Panc1 (cell line): Measurements from ENCODE around the gene TLR10. TPM values are rescaled to one million over a fixed set of nuclear protein-coding genes. Genes with fewer than 3 reads are reported as not detected.

Experiments used
- ATAC-seq: fragments of 200-7000 bp; cut with Tn5 transposase; 2 replicates; pipeline ENCODE4 v1.9.1; 2020; ENCODE audit warnings: mild to moderate bottlenecking, moderate library complexity
- BruUV-seq: library from RNA; stranded (reverse); fragments of 400-500 nt; replicated peaks from 2 replicates; lab custom pipeline; 2021; lab: Mats Ljungman, UMichigan
- CTCF ChIA-PET: fragments of 300-600 bp; sonication (Branson Sonifier 250); formaldehyde crosslinking; loops from one replicate; lab custom pipeline; 2022; ENCODE audit warnings: antibody characterized with exemption; lab: Charles Lee
- POLR2A ChIA-PET: fragments of 300-600 bp; sonication (Branson Sonifier 250); formaldehyde crosslinking; loops from one replicate; lab custom pipeline; 2022; ENCODE audit warnings: antibody characterized with exemption; lab: Charles Lee
- DNase-seq: peaks from one replicate; pipeline ENCODE4 v3.0.0-alpha.2; 2010; ENCODE audit warnings: low read depth, low spot score
- H3K27ac ChIP-seq: 2 replicates; pipeline ENCODE4 v1.5.1; 2011; ENCODE audit warnings: mild to moderate bottlenecking, low read length, inconsistent platforms
- H3K27me3 ChIP-seq: fragments of 200-500 bp; sonication (Bioruptor generic); 2 replicates; pipeline ENCODE4 v1.6.0; 2014; ENCODE audit warnings: low read length, inconsistent platforms; ENCODE audit not compliant: control insufficient read depth, insufficient read depth
- H3K36me3 ChIP-seq: fragments of 200-500 bp; sonication (Bioruptor generic); 2 replicates; pipeline ENCODE4 v1.5.1; 2014; ENCODE audit warnings: inconsistent platforms, mild to moderate bottlenecking, low read length, moderate library complexity; ENCODE audit not compliant: control insufficient read depth, insufficient read depth
- H3K4me1 ChIP-seq: 2 replicates; pipeline ENCODE4 v1.5.1; 2011; ENCODE audit warnings: inconsistent platforms, mild to moderate bottlenecking, low read length, moderate library complexity; ENCODE audit not compliant: control insufficient read depth, insufficient read depth
- H3K4me3 ChIP-seq, 2 experiments: 2 replicates each; pipeline ENCODE4 v1.5.1; 2011 to 2012; ENCODE audit warnings: low read depth in 2 of 2, low read length in 2 of 2, mild to moderate bottlenecking in 2 of 2, inconsistent platforms in 1 of 2, moderate library complexity in 1 of 2
- H3K9me3 ChIP-seq: fragments of 200-500 bp; sonication (Bioruptor generic); 2 replicates; pipeline ENCODE4 v1.5.1; 2014; ENCODE audit warnings: low read depth, mild to moderate bottlenecking, inconsistent platforms, low read length, moderate library complexity; ENCODE audit not compliant: control insufficient read depth, insufficient read depth
- POLR2AphosphoS5 ChIP-seq: IDR thresholded peaks from 2 replicates; pipeline ENCODE4 v1.6.1; 2012; ENCODE audit warnings: mild to moderate bottlenecking, low read depth, low read length, moderate library complexity
- SIN3A ChIP-seq: IDR thresholded peaks from 2 replicates; pipeline ENCODE4 v1.6.1; 2012; ENCODE audit warnings: low read depth, mild to moderate bottlenecking, low read length, moderate library complexity, borderline replicate concordance; ENCODE audit not compliant: insufficient read depth
- TCF7L2 ChIP-seq: IDR thresholded peaks from 2 replicates; pipeline ENCODE4 v1.6.1; 2011; ENCODE audit warnings: mild to moderate bottlenecking, low read depth, low read length, inconsistent platforms
- in situ Hi-C: cut with HindIII; loops from 2 replicates; pipeline ENCODE4 v1.10.0; 2016; ENCODE audit warnings: low sequenced_read_pairs, low pct_unique_long_range_greater_than_20kb
- intact Hi-C: fragments of 100-400 bp; cut with micrococcal nuclease; formaldehyde crosslinking; loops from one replicate; pipeline ENCODE4 v1.10.0; 2022; ENCODE audit not compliant: unreplicated experiment
- total RNA-seq: library from RNA; stranded (reverse); gene quantifications from one replicate; pipeline ENCODE4 v1.2.1, GENCODE V29; 2021; ENCODE audit not compliant: unreplicated experiment
- TF ChIP-seq, protein P1 (sequence below), 2 experiments: IDR thresholded peaks; 2 replicates each; pipeline ENCODE4 v1.6.1; 2011 to 2012; ENCODE audit warnings: low read depth in 2 of 2, control low read depth in 1 of 2, low read length in 1 of 2, mild to moderate bottlenecking in 1 of 2, moderate library complexity in 1 of 2; ENCODE audit not compliant: insufficient read depth in 1 of 2
- TF ChIP-seq, protein P2 (sequence below): fragments of 450-650 bp; IDR thresholded peaks from 2 replicates; pipeline ENCODE4 v1.5.1; 2017; ENCODE audit warnings: mild to moderate bottlenecking

Gene TLR10
- total RNA-seq, 1 experiment from 2014 or later = 0.05 TPM

DNA sequence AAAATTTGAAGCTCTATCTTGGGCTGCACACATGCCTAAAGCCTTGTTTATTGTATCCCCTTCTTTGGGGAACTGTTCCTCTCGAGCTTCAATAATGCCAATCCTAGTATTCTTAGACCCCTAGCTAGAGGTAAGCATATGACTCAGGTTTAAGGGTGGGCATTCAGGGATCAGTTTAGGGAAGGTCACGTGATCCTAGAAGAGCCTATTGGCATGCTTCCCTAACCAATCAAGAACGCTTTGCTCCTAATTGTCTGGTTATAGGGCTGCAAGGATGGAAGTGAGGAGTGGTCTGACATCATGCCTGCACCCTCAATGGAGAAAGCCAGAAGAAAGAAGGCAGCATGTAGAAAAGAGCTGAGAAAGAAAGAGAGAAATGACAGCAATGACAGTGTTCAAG lies 46.9 kb downstream of the TLR10 start:
- DNase-seq = no peak
- POLR2A ChIA-PET = interaction anchor here (0.7 kb wide), 1 partner anchor 672 kb away, joined by 14 read pairs; no protein-coding TSS in a partner anchor
- intact Hi-C loops (no loop called here), in situ Hi-C loops (no loop called here)
- H3K27me3 ChIP-seq = no peaks in the 10 kb centered on the region
- H3K27ac ChIP-seq = no peak overlapping the region
- H3K4me3 ChIP-seq = no peak overlapping the region
- no peak for TF ChIP-seq TCF7L2
- no peak for TF ChIP-seq POLR2AphosphoS5
- TF ChIP-seq SIN3A = no peak
- TF ChIP-seq, protein P1, sequence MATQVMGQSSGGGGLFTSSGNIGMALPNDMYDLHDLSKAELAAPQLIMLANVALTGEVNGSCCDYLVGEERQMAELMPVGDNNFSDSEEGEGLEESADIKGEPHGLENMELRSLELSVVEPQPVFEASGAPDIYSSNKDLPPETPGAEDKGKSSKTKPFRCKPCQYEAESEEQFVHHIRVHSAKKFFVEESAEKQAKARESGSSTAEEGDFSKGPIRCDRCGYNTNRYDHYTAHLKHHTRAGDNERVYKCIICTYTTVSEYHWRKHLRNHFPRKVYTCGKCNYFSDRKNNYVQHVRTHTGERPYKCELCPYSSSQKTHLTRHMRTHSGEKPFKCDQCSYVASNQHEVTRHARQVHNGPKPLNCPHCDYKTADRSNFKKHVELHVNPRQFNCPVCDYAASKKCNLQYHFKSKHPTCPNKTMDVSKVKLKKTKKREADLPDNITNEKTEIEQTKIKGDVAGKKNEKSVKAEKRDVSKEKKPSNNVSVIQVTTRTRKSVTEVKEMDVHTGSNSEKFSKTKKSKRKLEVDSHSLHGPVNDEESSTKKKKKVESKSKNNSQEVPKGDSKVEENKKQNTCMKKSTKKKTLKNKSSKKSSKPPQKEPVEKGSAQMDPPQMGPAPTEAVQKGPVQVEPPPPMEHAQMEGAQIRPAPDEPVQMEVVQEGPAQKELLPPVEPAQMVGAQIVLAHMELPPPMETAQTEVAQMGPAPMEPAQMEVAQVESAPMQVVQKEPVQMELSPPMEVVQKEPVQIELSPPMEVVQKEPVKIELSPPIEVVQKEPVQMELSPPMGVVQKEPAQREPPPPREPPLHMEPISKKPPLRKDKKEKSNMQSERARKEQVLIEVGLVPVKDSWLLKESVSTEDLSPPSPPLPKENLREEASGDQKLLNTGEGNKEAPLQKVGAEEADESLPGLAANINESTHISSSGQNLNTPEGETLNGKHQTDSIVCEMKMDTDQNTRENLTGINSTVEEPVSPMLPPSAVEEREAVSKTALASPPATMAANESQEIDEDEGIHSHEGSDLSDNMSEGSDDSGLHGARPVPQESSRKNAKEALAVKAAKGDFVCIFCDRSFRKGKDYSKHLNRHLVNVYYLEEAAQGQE (IDR thresholded peaks at IDR 0.05; ENCODE audit: insufficient read depth in 1 of 2, low read depth in 2 of 2, low read length in 1 of 2) = no peak
- TF ChIP-seq, protein P2, sequence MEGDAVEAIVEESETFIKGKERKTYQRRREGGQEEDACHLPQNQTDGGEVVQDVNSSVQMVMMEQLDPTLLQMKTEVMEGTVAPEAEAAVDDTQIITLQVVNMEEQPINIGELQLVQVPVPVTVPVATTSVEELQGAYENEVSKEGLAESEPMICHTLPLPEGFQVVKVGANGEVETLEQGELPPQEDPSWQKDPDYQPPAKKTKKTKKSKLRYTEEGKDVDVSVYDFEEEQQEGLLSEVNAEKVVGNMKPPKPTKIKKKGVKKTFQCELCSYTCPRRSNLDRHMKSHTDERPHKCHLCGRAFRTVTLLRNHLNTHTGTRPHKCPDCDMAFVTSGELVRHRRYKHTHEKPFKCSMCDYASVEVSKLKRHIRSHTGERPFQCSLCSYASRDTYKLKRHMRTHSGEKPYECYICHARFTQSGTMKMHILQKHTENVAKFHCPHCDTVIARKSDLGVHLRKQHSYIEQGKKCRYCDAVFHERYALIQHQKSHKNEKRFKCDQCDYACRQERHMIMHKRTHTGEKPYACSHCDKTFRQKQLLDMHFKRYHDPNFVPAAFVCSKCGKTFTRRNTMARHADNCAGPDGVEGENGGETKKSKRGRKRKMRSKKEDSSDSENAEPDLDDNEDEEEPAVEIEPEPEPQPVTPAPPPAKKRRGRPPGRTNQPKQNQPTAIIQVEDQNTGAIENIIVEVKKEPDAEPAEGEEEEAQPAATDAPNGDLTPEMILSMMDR = no peak
- ATAC-seq = no peak
- BruUV-seq = no TSS peak
- CTCF ChIA-PET = no interaction called here
- H3K9me3 ChIP-seq = no peaks in the 10 kb centered on the region
- H3K4me1 ChIP-seq = no peaks in the 10 kb centered on the region
- no peaks in the 10 kb centered on the region for H3K36me3 ChIP-seq

DNA sequence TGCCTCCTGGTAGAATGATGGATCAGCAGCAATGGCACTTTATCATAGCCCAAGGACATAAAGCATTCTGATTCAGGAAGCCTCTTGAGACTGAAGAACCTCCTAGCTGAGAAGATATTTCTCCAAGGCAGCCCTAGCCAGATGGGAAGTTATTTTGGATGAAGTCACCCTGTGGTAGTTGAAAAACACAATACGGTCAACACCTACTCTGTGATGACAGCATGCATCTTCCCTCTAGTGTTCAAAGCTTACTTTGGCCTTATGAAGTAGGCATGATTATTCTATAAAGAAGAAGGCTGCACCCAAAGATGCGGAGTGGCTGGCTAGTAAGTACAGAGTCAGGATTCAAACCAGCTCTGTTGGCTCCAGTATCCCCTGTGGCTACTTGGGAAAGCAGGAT lies 47.9 kb downstream of the TLR10 start:
- ATAC-seq = no peak
- Histone ChIP-seq H3K4me3 (no peak overlapping the region), H3K36me3 (no peaks in the 10 kb centered on the region), H3K4me1 (no peaks in the 10 kb centered on the region), H3K27ac (no peak overlapping the region), H3K9me3 (no peaks in the 10 kb centered on the region), H3K27me3 (no peaks in the 10 kb centered on the region)
- DNase-seq = no peak
- POLR2A ChIA-PET = no interaction called here
- in situ Hi-C loops (no loop called here), intact Hi-C loops (no loop called here)
- TF ChIP-seq, protein P1 (IDR thresholded peaks at IDR 0.05; ENCODE audit: insufficient read depth in 1 of 2, low read depth in 2 of 2, low read length in 1 of 2) = no peak
- CTCF ChIA-PET = interaction anchor here (0.6 kb wide), 1 partner anchor 30 kb away, joined by 6 read pairs; no protein-coding TSS in a partner anchor
- BruUV-seq = no TSS peak
